ENCODE measurements around the gene SUMO4. TPM values are rescaled to one million over a fixed set of nuclear protein-coding genes. Genes with fewer than 3 reads are reported as not detected.

Gene SUMO4
- total RNA-seq, 1 experiment from 2014 or later: 0.87 TPM

DNA sequence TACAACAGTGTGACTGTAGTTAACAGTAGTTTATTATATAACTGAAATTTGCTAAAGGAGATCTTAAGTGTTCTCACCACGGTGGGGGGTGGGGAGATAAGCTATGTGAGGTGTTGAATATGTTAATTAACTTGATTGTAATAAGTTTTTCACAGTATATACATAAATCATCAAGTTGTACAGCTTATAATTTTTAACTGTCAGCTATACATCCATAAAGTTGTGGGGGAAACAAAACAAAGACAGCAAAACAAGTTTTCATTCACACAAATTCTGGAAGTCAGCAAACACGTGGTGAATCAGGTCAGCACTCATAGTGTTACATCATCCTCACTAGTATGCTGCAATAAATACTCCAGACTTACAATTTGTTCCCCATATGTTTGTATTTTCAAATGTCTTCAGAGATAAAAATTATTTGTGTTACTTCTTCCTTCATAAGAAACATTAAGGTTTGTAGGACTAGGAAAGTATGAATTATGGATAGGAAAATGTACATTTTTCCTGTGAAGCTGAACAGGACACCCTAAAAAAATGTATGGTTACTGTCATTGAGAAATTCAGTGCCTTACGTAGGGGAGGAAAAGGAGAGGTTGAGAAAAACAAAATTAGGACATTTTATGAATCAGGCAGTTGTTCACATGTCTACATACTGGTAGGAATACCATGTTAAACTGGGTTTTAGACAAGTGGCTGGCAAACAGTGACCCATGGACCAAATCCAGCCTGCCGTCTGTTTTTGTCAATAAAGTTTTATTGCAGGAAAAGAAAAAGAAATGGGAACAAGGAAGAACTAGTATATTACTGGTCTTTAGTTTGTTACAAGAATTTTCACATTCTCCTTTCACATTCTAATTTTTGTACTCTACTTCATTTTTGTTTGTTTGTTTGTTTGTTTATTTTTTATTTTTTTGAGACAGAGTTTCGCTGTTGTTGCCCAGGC is 6.0 kb downstream of the SUMO4 start:
- Histone ChIP-seq H3K4me3 (ENCODE audit: insufficient read depth, low read depth, low read length) (no peak overlapping the region), H3K27me3 (ENCODE audit: control insufficient read depth, insufficient read depth, low read length) (no peaks in the 10 kb centered on the region), H3K36me3 (replicated peaks; ENCODE audit: control insufficient read depth, insufficient read depth, low read length) (peaks cover 3% of the 10 kb centered on the region)
- no peak for DNase-seq

DNA sequence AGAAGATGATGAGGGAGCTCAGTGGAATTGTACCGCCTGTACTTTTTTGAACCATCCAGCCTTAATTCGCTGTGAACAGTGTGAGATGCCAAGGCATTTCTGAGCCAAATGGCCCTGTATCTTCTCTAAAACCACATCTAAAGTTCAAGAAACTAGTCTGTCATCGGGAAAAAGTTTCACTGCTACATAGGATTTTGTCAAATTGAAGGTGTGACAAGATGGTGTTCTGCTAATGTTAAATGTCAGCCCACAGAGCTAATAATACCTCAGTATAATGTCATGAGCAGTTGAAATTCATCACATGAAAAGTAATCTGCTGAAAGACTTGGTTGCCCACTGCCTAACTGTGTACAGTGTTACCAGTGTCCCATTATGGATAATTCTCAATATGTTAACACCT is 9.6 kb downstream of the SUMO4 start:
- H3K36me3 ChIP-seq (replicated peaks; ENCODE audit: control insufficient read depth, insufficient read depth, low read length): peaks cover 3% of the 10 kb centered on the region
- no peaks in the 10 kb centered on the region for H3K27me3 ChIP-seq (ENCODE audit: control insufficient read depth, insufficient read depth, low read length)
- DNase-seq: no peak
- H3K4me3 ChIP-seq (ENCODE audit: insufficient read depth, low read depth, low read length): no peak overlapping the region

DNA sequence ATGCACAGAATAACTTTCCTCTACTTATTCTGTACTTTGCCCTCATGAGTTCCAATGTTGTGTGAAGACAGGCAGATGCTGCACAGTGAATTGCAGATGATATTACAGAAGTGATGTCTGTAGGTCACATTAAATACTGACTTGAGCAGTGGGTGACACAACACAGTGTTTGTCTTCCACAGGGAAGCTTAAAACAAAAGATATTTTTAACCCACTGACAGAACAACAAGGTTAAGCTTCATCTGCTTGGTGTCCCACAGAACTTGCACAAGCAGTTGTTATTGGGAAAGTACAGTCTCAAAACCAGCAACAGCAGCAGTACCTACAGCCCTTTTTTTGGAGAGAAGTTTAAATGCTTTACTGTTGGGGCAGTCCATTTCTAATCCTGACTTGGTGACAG is 10.5 kb downstream of the SUMO4 start:
- no peak for DNase-seq
- Histone ChIP-seq H3K4me3 (ENCODE audit: insufficient read depth, low read depth, low read length) (no peak overlapping the region), H3K36me3 (replicated peaks; ENCODE audit: control insufficient read depth, insufficient read depth, low read length) (peaks cover 3% of the 10 kb centered on the region), H3K27me3 (ENCODE audit: control insufficient read depth, insufficient read depth, low read length) (no peaks in the 10 kb centered on the region)

DNA sequence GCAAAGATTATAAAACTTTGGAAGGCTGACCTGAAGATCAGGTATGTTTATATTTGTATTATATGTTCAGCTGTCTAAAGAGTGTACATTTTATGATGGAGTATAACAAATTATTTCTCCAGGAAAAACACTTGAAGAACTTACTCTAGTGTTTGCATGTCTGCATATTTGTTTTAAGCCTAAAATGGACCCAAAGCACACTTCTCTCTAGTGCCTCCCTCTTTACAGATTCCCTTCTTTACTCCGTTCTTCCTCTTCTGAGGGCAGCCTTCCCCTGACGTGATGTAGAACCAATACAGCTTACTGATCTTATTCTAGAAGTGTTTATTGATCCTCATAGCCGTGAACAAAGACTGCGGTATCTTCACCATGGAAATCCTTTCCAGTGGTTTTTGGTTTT is 13.9 kb downstream of the SUMO4 start:
- Histone ChIP-seq H3K4me3 (ENCODE audit: insufficient read depth, low read depth, low read length) (no peak overlapping the region), H3K27me3 (ENCODE audit: control insufficient read depth, insufficient read depth, low read length) (no peaks in the 10 kb centered on the region), H3K36me3 (replicated peaks; ENCODE audit: control insufficient read depth, insufficient read depth, low read length) (peaks cover 3% of the 10 kb centered on the region)
- no peak for DNase-seq

DNA sequence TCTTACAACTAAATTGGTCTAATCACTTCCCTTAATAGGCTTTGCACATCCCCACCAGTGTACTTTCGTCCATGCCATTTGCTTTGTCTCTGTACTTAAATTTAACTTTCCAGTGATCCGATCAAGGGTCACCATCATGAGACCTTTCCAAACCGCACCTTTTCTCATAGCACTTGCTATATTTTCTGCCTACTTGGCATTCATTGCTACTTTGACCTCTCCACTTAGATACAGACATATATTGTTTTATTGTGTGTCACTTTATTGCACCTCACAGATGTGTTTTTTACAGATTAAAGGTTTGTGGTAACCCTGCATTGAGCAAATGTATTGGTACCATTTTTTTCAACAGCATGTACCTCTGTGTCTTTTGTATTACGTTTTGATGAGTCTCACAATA is 14.8 kb downstream of the SUMO4 start:
- peaks cover 2% of the 10 kb centered on the region; the same call in 1 of the 2 replicates for H3K36me3 ChIP-seq (replicated peaks; ENCODE audit: control insufficient read depth, insufficient read depth, low read length)
- H3K27me3 ChIP-seq (ENCODE audit: control insufficient read depth, insufficient read depth, low read length): no peaks in the 10 kb centered on the region
- H3K4me3 ChIP-seq (ENCODE audit: insufficient read depth, low read depth, low read length): no peak overlapping the region
- no peak for DNase-seq

DNA sequence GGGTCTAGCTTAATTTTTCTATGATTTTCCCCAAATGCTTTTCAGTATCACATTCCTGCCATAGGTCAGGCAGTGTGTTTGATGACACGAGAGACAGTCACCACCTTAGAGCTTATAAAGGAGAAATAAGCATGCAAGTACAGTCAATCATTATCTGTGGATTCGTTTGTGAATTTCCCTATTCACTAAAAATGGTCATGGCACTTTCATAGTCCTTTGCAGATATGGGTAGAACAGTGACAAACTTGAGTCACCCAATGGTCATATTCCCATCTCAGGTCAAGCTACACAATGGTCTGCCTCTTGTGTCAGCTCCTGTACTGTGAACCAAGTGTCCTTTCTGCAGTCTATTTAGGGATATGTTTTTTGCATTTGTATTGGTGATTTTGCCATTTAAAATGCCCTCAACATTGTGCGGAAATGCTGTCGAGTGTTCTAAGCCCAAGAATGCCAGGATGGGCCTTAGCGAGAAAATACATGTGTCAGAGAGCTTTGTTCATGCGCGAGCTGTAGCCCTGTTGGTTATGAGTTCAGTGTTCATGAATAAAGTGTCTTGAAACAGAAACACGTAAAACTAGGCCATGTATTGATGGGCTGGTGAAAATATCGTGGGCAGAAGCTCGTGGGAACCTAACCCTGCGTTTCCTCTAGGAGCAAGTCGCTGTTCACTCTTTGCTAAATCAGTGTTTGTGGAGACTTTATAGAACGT is 19.8 kb downstream of the SUMO4 start:
- no peak for DNase-seq
- Histone ChIP-seq H3K4me3 (ENCODE audit: insufficient read depth, low read depth, low read length) (no peak overlapping the region), H3K36me3 (replicated peaks; ENCODE audit: control insufficient read depth, insufficient read depth, low read length) (no peaks in the 10 kb centered on the region)

DNA sequence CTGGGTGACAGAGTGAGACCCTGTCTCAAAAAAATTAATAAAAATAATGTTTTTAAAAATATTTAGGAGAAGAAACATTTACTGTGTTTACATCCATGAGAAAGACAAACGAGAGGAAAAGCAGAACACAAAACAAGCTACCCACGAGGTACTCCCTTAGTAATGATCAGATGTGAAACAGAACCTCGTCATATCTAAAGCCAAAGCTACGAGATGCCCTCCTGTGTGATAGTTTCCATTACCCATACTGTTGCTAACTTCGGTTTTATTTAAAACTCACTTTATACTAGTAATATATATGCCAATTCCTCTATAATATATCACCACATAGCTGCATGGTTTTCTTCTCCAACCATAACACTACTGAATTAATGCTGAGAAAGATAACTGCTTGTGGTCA is 21.1 kb downstream of the SUMO4 start:
- no peak overlapping the region for H3K4me3 ChIP-seq (ENCODE audit: insufficient read depth, low read depth, low read length)
- DNase-seq: no peak
- no peaks in the 10 kb centered on the region for H3K36me3 ChIP-seq (replicated peaks; ENCODE audit: control insufficient read depth, insufficient read depth, low read length)
- H3K27me3 ChIP-seq (ENCODE audit: control insufficient read depth, insufficient read depth, low read length): no peaks in the 10 kb centered on the region

More for the DNA sequence above, 19.8 kb downstream of the SUMO4 start:
- no peaks in the 10 kb centered on the region for H3K27me3 ChIP-seq (ENCODE audit: control insufficient read depth, insufficient read depth, low read length)

DNA sequence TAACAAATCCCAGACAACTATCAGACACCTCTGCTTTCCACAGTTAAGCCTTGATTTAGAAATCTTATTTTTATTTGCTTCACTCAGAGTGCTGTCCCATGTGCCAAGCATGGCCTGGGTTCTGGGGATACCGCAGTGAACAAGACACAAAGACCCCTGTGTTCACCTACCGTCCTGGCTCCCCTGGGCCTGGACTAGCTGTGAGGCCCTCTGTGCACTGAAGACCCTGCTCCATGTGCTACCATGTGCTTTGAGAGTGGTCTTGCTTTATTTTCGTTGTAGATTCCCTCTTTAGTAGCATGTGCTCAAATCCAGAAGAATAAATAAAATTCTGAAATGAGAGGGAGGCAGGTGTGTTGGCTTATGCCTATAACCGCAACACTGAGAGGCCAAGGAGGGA is 22.5 kb downstream of the SUMO4 start:
- Histone ChIP-seq H3K4me3 (ENCODE audit: insufficient read depth, low read depth, low read length) (no peak overlapping the region), H3K36me3 (replicated peaks; ENCODE audit: control insufficient read depth, insufficient read depth, low read length) (no peaks in the 10 kb centered on the region), H3K27me3 (ENCODE audit: control insufficient read depth, insufficient read depth, low read length) (no peaks in the 10 kb centered on the region)
- DNase-seq: no peak

DNA sequence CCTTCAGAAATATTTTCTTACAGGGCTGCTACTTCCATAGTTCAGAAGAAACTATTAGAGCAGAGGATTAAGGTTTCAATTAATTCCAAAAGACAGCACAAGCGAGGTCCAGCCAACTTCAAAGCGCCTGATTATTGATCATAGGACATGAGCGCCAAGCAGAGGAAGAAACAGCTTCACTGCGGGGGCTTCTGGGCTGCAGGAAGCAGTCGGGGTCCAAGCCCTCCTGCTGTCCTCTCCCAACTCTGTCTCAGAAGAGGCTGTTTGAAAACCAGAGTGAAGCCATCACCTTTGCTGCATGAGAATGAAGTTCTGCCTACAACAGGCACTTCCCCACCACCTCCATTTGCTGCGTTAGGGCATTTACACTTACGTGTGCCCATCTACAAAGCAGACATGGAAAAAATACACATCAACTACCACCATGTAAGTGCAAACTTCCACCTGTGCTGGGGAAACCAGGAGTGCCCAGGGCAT is 23.9 kb downstream of the SUMO4 start:
- Histone ChIP-seq H3K27me3 (ENCODE audit: control insufficient read depth, insufficient read depth, low read length) (no peaks in the 10 kb centered on the region), H3K36me3 (replicated peaks; ENCODE audit: control insufficient read depth, insufficient read depth, low read length) (no peaks in the 10 kb centered on the region), H3K4me3 (ENCODE audit: insufficient read depth, low read depth, low read length) (no peak overlapping the region)
- no peak for DNase-seq

DNA sequence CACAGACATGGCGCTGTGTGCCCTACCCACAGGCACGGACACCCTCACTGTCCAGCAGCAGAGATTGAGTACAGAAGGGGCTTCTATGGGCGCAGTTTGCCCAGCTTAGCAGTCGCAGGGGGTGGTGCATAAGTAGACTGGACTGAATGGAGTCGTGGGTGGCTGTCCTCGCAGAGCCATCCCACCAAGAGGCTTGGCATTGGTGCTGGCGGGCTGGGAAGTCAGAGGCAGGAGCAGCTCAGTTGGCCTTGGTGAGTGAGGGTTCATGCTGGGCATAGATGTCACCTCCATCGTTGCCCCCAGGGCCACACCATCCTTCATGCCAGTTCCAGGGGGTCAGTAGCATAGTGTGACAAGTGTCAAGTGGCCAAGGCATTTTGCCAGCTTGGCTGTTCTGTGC is 25.2 kb downstream of the SUMO4 start:
- Histone ChIP-seq H3K4me3 (ENCODE audit: insufficient read depth, low read depth, low read length) (no peak overlapping the region), H3K27me3 (ENCODE audit: control insufficient read depth, insufficient read depth, low read length) (no peaks in the 10 kb centered on the region), H3K36me3 (replicated peaks; ENCODE audit: control insufficient read depth, insufficient read depth, low read length) (no peaks in the 10 kb centered on the region)
- DNase-seq: no peak

DNA sequence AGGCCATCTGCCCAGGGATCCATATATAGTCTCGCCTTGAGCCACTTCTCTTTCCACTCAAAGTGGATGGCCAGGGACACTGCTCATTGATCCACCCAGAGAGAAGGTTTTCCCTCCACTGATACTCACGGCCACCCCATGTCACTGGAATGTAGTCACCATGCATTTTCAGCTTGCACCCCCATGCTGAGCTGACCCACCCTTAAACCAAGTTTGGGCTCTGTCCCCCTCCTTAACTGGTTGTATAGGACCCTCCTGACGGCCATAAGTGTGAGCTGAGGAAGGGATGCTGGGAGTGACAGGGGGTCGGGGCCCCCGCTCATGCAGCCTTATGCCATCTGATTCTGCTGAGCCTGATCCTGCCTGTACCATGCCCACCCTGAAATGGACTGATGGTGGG is 25.7 kb downstream of the SUMO4 start:
- H3K36me3 ChIP-seq (replicated peaks; ENCODE audit: control insufficient read depth, insufficient read depth, low read length): no peaks in the 10 kb centered on the region
- H3K4me3 ChIP-seq (ENCODE audit: insufficient read depth, low read depth, low read length): no peak overlapping the region
- no peaks in the 10 kb centered on the region for H3K27me3 ChIP-seq (ENCODE audit: control insufficient read depth, insufficient read depth, low read length)
- DNase-seq: no peak

DNA sequence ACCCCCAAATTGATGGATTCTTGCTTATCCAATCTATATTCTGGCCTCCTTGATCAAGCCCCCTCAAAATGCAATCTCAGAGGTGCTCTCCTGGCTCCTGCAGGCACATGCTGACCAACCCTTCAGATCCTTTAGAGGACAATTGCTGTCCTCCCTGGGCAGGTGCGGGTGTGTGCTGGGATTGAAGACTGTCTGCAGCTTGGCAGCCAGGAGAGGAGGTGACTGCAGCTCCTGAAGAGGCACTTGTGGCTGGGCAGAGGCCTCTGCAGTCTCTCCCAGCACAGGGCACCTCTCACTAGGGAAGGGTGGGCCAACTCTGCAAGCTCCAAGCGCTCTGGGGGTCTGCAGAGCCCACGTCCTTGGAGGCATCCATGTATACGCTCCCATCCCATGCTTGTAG is 28.5 kb downstream of the SUMO4 start:
- Histone ChIP-seq H3K4me3 (ENCODE audit: insufficient read depth, low read depth, low read length) (no peak overlapping the region), H3K27me3 (ENCODE audit: control insufficient read depth, insufficient read depth, low read length) (no peaks in the 10 kb centered on the region), H3K36me3 (replicated peaks; ENCODE audit: control insufficient read depth, insufficient read depth, low read length) (no peaks in the 10 kb centered on the region)
- DNase-seq: no peak

DNA sequence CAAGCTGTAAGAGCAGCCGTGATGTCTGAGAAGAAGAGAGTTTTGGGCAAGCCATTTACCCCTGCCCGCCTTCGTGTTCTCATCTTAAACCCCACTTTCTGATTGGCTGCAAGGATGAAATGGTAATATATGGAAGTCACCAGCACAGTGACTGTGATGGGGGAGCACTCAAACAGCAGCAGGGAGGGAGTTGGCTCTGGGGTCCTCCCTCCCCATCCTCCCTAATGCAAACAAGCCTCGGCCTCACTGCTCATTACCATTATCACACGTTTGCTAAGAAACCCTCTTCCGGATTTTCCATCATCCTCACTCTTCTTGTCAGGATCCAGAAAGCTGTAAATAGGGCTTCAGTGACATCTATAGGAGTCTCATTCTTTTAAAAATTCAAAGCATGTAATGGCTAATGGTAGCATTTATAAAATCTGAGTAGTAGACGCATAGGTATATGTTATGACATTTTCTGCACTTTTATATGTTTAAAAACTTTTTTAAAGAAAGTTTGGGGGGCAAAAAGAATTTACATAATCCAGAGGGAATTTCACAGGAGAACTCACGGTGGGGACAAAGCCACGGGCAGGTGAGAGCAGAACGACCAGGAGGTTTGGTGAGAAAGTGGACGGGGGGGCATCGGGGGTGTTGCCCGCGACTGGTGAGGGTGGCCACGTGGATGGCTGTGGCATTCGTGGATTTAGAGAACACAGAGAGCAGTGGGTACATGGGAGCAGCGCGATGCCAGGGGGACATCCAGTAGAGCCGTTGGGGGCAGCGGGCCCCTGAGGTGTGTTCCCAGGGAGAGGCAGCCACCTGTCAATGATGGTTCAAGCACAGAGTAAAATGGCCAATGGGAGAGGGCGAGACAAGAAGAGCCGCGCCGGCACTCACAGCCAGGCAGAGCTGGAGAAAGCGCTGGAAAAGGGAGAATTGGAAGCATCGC is 29.6 kb downstream of the SUMO4 start:
- no peaks in the 10 kb centered on the region for H3K27me3 ChIP-seq (ENCODE audit: control insufficient read depth, insufficient read depth, low read length)
- no peaks in the 10 kb centered on the region for H3K36me3 ChIP-seq (replicated peaks; ENCODE audit: control insufficient read depth, insufficient read depth, low read length)
- no peak for DNase-seq

More for the DNA sequence above, 29.6 kb downstream of the SUMO4 start:
- H3K4me3 ChIP-seq (ENCODE audit: insufficient read depth, low read depth, low read length): no peak overlapping the region
